ENCODE results near the gene TPI1.

The TPI1 gene

GRCh38 chr12:6828781-6829535, 38.4 kb upstream of the TPI1 start:
- peak; percentile 33 for DNase-seq

GRCh38 chr12:6829536-6830220, 37.7 kb upstream of the TPI1 start:
- DNase-seq: no peak

GRCh38 chr12:6830286-6830890, 36.9 kb upstream of the TPI1 start:
- DNase-seq: no peak

GRCh38 chr12:6830999-6831398, 36.3 kb upstream of the TPI1 start:
- no peak for DNase-seq

- no peak for DNase-seq
Measured at GRCh38 chr12:6831450-6831995, 35.8 kb upstream of the TPI1 start.

GRCh38 chr12:6832125-6832524, 35.2 kb upstream of the TPI1 start:
- DNase-seq: no peak

- no peak for DNase-seq
Measured at GRCh38 chr12:6833189-6833890, 34.0 kb upstream of the TPI1 start.

- DNase-seq: no peak
Measured at GRCh38 chr12:6834254-6834653, 33.1 kb upstream of the TPI1 start.

- DNase-seq: no peak
Measured at GRCh38 chr12:6834873-6835272, 32.5 kb upstream of the TPI1 start.

- no peak for DNase-seq
Measured at GRCh38 chr12:6836851-6837250, 30.5 kb upstream of the TPI1 start.

GRCh38 chr12:6837370-6838060, 29.8 kb upstream of the TPI1 start:
- no peak for DNase-seq

- no peak for DNase-seq
Measured at GRCh38 chr12:6838854-6839253, 28.5 kb upstream of the TPI1 start.

GRCh38 chr12:6839482-6840201, 27.7 kb upstream of the TPI1 start:
- no peak for DNase-seq

GRCh38 chr12:6840330-6840729, 27.0 kb upstream of the TPI1 start:
- DNase-seq: no peak

GRCh38 chr12:6840761-6841515, 26.4 kb upstream of the TPI1 start, which contains the start of gene GNB3:
TSS of gene GNB3 (plus strand) at chr12:6840925. CDS start at chr12:6841288, 363 bp downstream.
- DNase-seq: no peak

GRCh38 chr12:6842075-6842474, 25.3 kb upstream of the TPI1 start:
- DNase-seq: no peak

GRCh38 chr12:6843118-6843902, 24.0 kb upstream of the TPI1 start:
- no peak for DNase-seq

GRCh38 chr12:6845395-6845794, 21.9 kb upstream of the TPI1 start:
- DNase-seq: no peak

- no peak for DNase-seq
Measured at GRCh38 chr12:6846316-6846869, 20.9 kb upstream of the TPI1 start.

GRCh38 chr12:6847676-6848075, 19.7 kb upstream of the TPI1 start:
- no peak for DNase-seq
